A549 (cell line): Measurements from ENCODE around the gene PLAA. TPM values are rescaled to one million over a fixed set of nuclear protein-coding genes. Genes with fewer than 3 reads are reported as not detected.
A peak's percentile ranks its signal among the peaks of the same experiment; 100 is the strongest.

ENCODE experiments used
- ATAC-seq, 2 experiments: fragments of 200-7000 bp in 1 of 2; fragments of >200 bp in 1 of 2; cut with Nextera tagmentation in 1 of 2; cut with Tn5 transposase in 1 of 2; 3 replicates each; pipeline versions ENCODE4 v1.8.0 to v1.9.1; 2018 to 2020; ENCODE audit warnings: mild to moderate bottlenecking in 1 of 2, moderate library complexity in 1 of 2
- CTCF ChIA-PET: fragments of 300-600 bp; sonication (Branson Sonifier 250); formaldehyde crosslinking; extraction: SDS; loops from one replicate; lab custom pipeline; 2021; ENCODE audit warnings: antibody characterized with exemption, inconsistent platforms; lab: Yijun Ruan, JAX
- POLR2A ChIA-PET: fragments of 350-600 bp; formaldehyde crosslinking; extraction: SDS; loops from one replicate; lab custom pipeline; 2021; ENCODE audit warnings: antibody characterized with exemption, inconsistent platforms; lab: Yijun Ruan, JAX
- DNase-seq, 2 experiments: peaks; one replicate each; pipeline versions ENCODE4 v3.0.0 to v3.0.0-alpha.2; 2011 to 2016; ENCODE audit warnings: low read depth in 1 of 2, low spot score in 1 of 2
- FAIRE-seq: peaks from 2 replicates; lab custom pipeline; 2011; peaks lifted over from hg19 to GRCh38; lab: Jason Lieb, UNC
- H3K27ac ChIP-seq, 2 experiments: fragments of >200 bp; sonication (Bioruptor Twin); formaldehyde crosslinking; 3 replicates each; pipeline ENCODE4 v1.5.1; 2016 to 2017
- H3K4me1 ChIP-seq: fragments of >200 bp; sonication (Bioruptor Twin); formaldehyde crosslinking; 3 replicates; pipeline ENCODE4 v1.6.1; 2016
- H3K4me2 ChIP-seq: fragments of >200 bp; sonication (Bioruptor Twin); formaldehyde crosslinking; 3 replicates; pipeline ENCODE4 v1.6.1; 2016
- H3K4me3 ChIP-seq: fragments of >200 bp; sonication (Bioruptor Twin); formaldehyde crosslinking; 3 replicates; pipeline ENCODE4 v1.5.1; 2016
- H3K9me3 ChIP-seq: fragments of >200 bp; sonication (Bioruptor Twin); formaldehyde crosslinking; 3 replicates; pipeline ENCODE4 v1.6.1; 2016
- BHLHE40 ChIP-seq: IDR thresholded peaks from 2 replicates; pipeline ENCODE4 v1.6.1; 2012; ENCODE audit warnings: low read depth, low read length, inconsistent platforms
- CEBPB ChIP-seq, 2 experiments: fragments of >200 bp in 1 of 2; sonication (Bioruptor Twin) in 1 of 2; formaldehyde crosslinking in 1 of 2; IDR thresholded peaks; 2 replicates each; pipeline ENCODE4 v1.6.1; 2012 to 2016
- ESRRA ChIP-seq: fragments of 150-350 bp; IDR thresholded peaks from 2 replicates; pipeline ENCODE4 v1.6.1; 2014; ENCODE audit warnings: mild to moderate bottlenecking, low read length, borderline replicate concordance
- FOSB ChIP-seq: fragments of 250-450 bp; sonication (Bioruptor Pico); IDR thresholded peaks from 2 replicates; pipeline ENCODE4 v1.5.0; 2020; ENCODE audit warnings: mild to moderate bottlenecking, moderate library complexity
- GATA3 ChIP-seq: IDR thresholded peaks from 2 replicates; pipeline ENCODE4 v1.6.1; 2012; ENCODE audit warnings: borderline replicate concordance
- JUN ChIP-seq, 2 experiments: fragments of >200 bp; sonication (Bioruptor Twin); formaldehyde crosslinking; IDR thresholded peaks; 2 replicates in 1 of 2; 3 replicates in 1 of 2; pipeline ENCODE4 v1.6.1; 2016 to 2017
- JUNB ChIP-seq: fragments of >200 bp; sonication (Bioruptor Twin); formaldehyde crosslinking; IDR thresholded peaks from 2 replicates; pipeline ENCODE4 v1.6.1; 2016
- KDM1A ChIP-seq: fragments of 200-600 bp; sonication (generic); IDR thresholded peaks from 2 replicates; pipeline ENCODE4 v1.6.1; 2016; ENCODE audit warnings: low read depth, mild to moderate bottlenecking
- KDM5A ChIP-seq: fragments of 200-600 bp; sonication (generic); IDR thresholded peaks from 2 replicates; pipeline ENCODE4 v1.6.1; 2016; ENCODE audit warnings: antibody characterized with exemption, mild to moderate bottlenecking
- NPAS2 ChIP-seq: fragments of 250-450 bp; sonication (Bioruptor Pico); IDR thresholded peaks from 2 replicates; pipeline ENCODE4 v1.8.0; 2022; ENCODE audit warnings: mild to moderate bottlenecking, moderate library complexity, borderline replicate concordance
- NR3C1 ChIP-seq: fragments of >200 bp; sonication (Bioruptor Twin); formaldehyde crosslinking; IDR thresholded peaks from 3 replicates; pipeline ENCODE4 v1.6.1; 2017
- PHF8 ChIP-seq: fragments of 200-600 bp; sonication (generic); IDR thresholded peaks from 2 replicates; pipeline ENCODE4 v1.6.1; 2016; ENCODE audit warnings: low read depth, mild to moderate bottlenecking, antibody characterized with exemption, moderate library complexity, borderline replicate concordance
- RARB ChIP-seq: fragments of 250-450 bp; sonication (Bioruptor Pico); IDR thresholded peaks from 2 replicates; pipeline ENCODE4 v1.8.0; 2021; ENCODE audit warnings: mild to moderate bottlenecking, moderate library complexity
- RFX5 ChIP-seq: fragments of 450-650 bp; IDR thresholded peaks from 2 replicates; pipeline ENCODE4 v1.7.1; 2014; ENCODE audit warnings: antibody characterized with exemption, mild to moderate bottlenecking, moderate library complexity
- SREBF2 ChIP-seq: fragments of 450-650 bp; IDR thresholded peaks from 2 replicates; pipeline ENCODE4 v1.6.1; 2014; ENCODE audit warnings: mild to moderate bottlenecking, moderate library complexity
- TP53 ChIP-seq: fragments of 250-450 bp; sonication (Bioruptor Pico); IDR thresholded peaks from 2 replicates; pipeline ENCODE4 v1.5.0; 2021; ENCODE audit warnings: mild to moderate bottlenecking, moderate library complexity
- ZFP36 ChIP-seq: fragments of 450-650 bp; IDR thresholded peaks from 2 replicates; pipeline ENCODE4 v1.6.1; 2014; ENCODE audit warnings: borderline replicate concordance; ENCODE audit not compliant: partially characterized antibody
- WGBS: methylation state at CpG from one replicate; pipeline ENCODE4 v1.1.6; 2017; ENCODE audit errors: missing lambda C conversion rate; 5-methylcytosine and 5-hydroxymethylcytosine counted together
- polyA plus RNA-seq, 4 experiments: library from polyadenylated mRNA; depleted of rRNA in 3 of 4; stranded (reverse); fragments of >200 nt; fragmentation: RNase III in 1 of 4; extraction: RNeasy Plus Mini Kit Qiagen cat#74134 plus additional on column Dnase treatment in 1 of 4; gene quantifications; 2 replicates in 3 of 4; 3 replicates in 1 of 4; pipeline ENCODE4 v1.2.3, GENCODE V29; 2011 to 2017
- TF ChIP-seq, protein P1 (sequence below): fragments of >200 bp; sonication (Bioruptor Twin); formaldehyde crosslinking; IDR thresholded peaks from 3 replicates; pipeline ENCODE4 v1.6.1; 2016
- TF ChIP-seq, protein P2 (sequence below): fragments of 200-600 bp; sonication (generic); IDR thresholded peaks from 2 replicates; pipeline ENCODE4 v1.6.1; 2016; ENCODE audit warnings: antibody characterized with exemption, mild to moderate bottlenecking, moderate library complexity
- TF ChIP-seq, protein P3 (sequence below): fragments of 150-350 bp; IDR thresholded peaks from 2 replicates; pipeline ENCODE4 v1.6.1; 2014; ENCODE audit warnings: low read depth, mild to moderate bottlenecking, low read length
- TF ChIP-seq, protein P4 (sequence below): fragments of 250-450 bp; sonication (Bioruptor Pico); IDR thresholded peaks from 2 replicates; pipeline ENCODE4 v1.5.0; 2020; ENCODE audit warnings: low read depth, mild to moderate bottlenecking, moderate library complexity
- TF ChIP-seq, protein P5 (sequence below): IDR thresholded peaks from 2 replicates; pipeline ENCODE4 v1.6.1; 2012; ENCODE audit warnings: low read depth, borderline replicate concordance

The PLAA gene
- polyA plus RNA-seq, 2 of the 4 experiments (the other 2 are of a cell fraction): 25.5 to 37.5 TPM

DNA sequence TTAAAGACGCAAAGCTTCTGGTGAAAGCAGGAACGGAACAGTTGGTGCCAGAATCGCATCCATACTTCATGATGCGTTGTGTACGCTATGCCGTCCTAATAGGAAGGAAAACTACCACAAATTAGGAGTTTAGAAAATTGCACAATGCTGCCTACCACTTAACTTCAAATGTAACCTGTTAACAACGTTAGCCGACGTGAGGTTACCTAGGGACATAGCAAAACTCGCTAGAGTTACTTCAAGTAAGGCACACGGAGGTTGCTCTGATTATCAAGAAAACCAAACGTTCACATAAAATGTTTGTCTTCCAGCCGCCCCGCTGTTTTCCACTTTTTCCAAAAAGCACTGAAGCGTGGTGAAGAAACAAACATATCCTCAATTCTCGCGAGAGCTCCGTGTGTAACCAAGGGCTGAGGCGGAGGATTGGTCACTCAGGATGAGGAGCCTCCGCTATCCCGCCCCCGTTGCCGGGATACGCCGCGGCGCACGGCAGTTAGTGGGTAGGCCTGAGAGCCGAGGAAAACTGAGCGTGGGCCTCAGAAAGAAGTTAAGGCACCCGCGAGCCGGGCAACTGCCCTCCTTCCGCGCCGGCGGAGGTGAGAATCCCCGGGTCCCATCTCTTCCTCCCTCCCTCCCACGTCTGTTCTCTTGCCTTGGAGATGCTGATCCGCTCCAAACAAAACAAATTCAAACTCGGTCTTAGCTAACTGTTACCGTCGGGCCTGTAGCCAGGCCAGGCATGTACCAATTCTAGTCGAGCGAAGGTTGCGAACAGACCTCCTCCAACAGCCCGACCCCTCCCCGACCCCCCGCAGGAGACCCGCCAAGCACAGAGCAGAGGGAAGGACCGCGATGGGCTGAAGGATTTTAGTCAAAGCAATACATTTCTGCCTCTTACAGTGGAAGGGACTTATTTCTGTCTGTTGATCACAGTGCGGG is 9.1 kb upstream of the PLAA start, which contains the start of gene IFT74 (continued):
- TF ChIP-seq, protein P1, sequence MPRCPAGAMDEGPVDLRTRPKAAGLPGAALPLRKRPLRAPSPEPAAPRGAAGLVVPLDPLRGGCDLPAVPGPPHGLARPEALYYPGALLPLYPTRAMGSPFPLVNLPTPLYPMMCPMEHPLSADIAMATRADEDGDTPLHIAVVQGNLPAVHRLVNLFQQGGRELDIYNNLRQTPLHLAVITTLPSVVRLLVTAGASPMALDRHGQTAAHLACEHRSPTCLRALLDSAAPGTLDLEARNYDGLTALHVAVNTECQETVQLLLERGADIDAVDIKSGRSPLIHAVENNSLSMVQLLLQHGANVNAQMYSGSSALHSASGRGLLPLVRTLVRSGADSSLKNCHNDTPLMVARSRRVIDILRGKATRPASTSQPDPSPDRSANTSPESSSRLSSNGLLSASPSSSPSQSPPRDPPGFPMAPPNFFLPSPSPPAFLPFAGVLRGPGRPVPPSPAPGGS: peak; percentile 67; the same call in 1 of the 3 replicates
- TF ChIP-seq JUN (IDR thresholded peaks at IDR 0.05) (peak in 1 of 2 experiments; percentile 81; a peak in 3 of 5 replicates), CEBPB (IDR thresholded peaks at IDR 0.05) (peak; percentile 73 to 88; a peak in 3 of 4 replicates), PHF8 (peak; percentile 78), BHLHE40 (no peak)
- TF ChIP-seq, protein P2, sequence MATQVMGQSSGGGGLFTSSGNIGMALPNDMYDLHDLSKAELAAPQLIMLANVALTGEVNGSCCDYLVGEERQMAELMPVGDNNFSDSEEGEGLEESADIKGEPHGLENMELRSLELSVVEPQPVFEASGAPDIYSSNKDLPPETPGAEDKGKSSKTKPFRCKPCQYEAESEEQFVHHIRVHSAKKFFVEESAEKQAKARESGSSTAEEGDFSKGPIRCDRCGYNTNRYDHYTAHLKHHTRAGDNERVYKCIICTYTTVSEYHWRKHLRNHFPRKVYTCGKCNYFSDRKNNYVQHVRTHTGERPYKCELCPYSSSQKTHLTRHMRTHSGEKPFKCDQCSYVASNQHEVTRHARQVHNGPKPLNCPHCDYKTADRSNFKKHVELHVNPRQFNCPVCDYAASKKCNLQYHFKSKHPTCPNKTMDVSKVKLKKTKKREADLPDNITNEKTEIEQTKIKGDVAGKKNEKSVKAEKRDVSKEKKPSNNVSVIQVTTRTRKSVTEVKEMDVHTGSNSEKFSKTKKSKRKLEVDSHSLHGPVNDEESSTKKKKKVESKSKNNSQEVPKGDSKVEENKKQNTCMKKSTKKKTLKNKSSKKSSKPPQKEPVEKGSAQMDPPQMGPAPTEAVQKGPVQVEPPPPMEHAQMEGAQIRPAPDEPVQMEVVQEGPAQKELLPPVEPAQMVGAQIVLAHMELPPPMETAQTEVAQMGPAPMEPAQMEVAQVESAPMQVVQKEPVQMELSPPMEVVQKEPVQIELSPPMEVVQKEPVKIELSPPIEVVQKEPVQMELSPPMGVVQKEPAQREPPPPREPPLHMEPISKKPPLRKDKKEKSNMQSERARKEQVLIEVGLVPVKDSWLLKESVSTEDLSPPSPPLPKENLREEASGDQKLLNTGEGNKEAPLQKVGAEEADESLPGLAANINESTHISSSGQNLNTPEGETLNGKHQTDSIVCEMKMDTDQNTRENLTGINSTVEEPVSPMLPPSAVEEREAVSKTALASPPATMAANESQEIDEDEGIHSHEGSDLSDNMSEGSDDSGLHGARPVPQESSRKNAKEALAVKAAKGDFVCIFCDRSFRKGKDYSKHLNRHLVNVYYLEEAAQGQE: peak; percentile 71

DNA sequence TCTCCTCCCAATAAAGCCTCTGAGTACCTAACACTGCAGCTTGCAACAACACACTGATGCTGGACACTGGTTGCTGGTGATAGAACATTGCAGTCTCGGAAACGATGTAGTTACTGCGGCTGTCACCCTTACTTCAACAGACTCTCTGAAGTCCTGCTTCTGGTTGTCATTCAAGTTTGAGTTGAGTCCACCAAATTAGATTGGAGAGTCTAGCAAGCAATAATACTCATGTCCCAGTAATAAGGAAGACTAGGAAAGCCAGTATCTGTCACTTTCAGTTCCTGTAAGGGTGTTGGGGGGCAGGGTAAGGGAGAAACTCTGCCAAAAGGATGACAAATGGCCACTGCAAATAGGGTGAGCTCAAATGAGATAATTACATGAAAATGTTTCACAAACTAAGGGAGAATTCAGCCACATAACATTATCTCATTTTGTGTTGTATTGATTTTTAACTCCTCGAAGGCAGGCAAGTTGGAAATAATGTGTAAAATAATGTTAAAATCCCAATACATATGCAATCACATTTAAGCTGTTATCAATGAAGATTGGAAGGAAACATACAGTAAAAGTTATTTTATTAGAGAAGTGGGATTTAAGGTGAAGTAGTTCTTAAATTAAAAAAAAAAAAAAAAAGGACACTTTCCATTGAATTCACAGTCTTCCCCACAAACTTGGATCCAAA is 8.3 kb upstream of the PLAA start:
- ATAC-seq: peak in 1 of 2 experiments; percentile 7; a peak in 2 of 6 replicates
- POLR2A ChIA-PET: interaction anchor here (0.6 to 2.2 kb wide), 9 partner anchors 8 to 63 kb away, joined by 3 to 31 read pairs (median 4); partner anchors contain the start of genes CAAP1 and PLAA

More for the DNA sequence above, 8.3 kb upstream of the PLAA start:
- peaks cover 14% of the 10 kb centered on the region; the same call in 2 of the 3 replicates for H3K4me1 ChIP-seq
- TF ChIP-seq GATA3 (no peak), FOSB (CRISPR knock-in tag) (no peak), KDM5A (no peak), NPAS2 (CRISPR knock-in tag) (no peak), KDM1A (no peak), TP53 (no peak), SREBF2 (no peak), JUNB (no peak), RFX5 (no peak), NR3C1 (no peak), PHF8 (no peak), ZFP36 (no peak), ESRRA (no peak), CEBPB (IDR thresholded peaks at IDR 0.05) (no peak), RARB (no peak)
- TF ChIP-seq, protein P3, sequence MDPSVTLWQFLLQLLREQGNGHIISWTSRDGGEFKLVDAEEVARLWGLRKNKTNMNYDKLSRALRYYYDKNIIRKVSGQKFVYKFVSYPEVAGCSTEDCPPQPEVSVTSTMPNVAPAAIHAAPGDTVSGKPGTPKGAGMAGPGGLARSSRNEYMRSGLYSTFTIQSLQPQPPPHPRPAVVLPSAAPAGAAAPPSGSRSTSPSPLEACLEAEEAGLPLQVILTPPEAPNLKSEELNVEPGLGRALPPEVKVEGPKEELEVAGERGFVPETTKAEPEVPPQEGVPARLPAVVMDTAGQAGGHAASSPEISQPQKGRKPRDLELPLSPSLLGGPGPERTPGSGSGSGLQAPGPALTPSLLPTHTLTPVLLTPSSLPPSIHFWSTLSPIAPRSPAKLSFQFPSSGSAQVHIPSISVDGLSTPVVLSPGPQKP: no peak
- TF ChIP-seq, protein P4, sequence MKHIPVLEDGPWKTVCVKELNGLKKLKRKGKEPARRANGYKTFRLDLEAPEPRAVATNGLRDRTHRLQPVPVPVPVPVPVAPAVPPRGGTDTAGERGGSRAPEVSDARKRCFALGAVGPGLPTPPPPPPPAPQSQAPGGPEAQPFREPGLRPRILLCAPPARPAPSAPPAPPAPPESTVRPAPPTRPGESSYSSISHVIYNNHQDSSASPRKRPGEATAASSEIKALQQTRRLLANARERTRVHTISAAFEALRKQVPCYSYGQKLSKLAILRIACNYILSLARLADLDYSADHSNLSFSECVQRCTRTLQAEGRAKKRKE (CRISPR knock-in tag): no peak
- TF ChIP-seq, protein P5, sequence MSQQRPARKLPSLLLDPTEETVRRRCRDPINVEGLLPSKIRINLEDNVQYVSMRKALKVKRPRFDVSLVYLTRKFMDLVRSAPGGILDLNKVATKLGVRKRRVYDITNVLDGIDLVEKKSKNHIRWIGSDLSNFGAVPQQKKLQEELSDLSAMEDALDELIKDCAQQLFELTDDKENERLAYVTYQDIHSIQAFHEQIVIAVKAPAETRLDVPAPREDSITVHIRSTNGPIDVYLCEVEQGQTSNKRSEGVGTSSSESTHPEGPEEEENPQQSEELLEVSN: no peak
- H3K4me2 ChIP-seq: peak overlapping the region; percentile 86
- FAIRE-seq (no peak), DNase-seq (no peak)
- CTCF ChIA-PET: interaction anchor here (0.6 to 3.6 kb wide), 4 partner anchors 8 to 63 kb away, joined by 3 to 23 read pairs (median 6); partner anchors contain the start of genes CAAP1 and PLAA
- no peaks in the 10 kb centered on the region for H3K9me3 ChIP-seq
- peak overlapping the region; percentile 74 for H3K4me3 ChIP-seq
- WGBS: 51% methylated on average over 4 of the region's 4 CpGs
- peak overlapping the region; percentile 90 to 93 for H3K27ac ChIP-seq
